Right cardiac atrium (tissue), 5 donors: ENCODE measurements around the gene DNAH7. TPM values are rescaled to one million over a fixed set of nuclear protein-coding genes. Genes with fewer than 3 reads are reported as not detected.

Source experiments
- polyA plus RNA-seq: library from polyadenylated mRNA; stranded (reverse); fragments of 200-250 nt; gene quantifications from one replicate; pipeline ENCODE4 v1.2.3, GENCODE V29; 2013
- total RNA-seq, 4 donors: library from RNA; stranded (reverse); fragmentation: NEBNext Ultra II Directional; extraction: Animal tissue kit (Norgen Biotek cat#: 25700); gene quantifications; one replicate each; pipeline ENCODE4 v1.2.1, GENCODE V29; 2021
- donor health status: healthy with polysubstance abuse.
- donor health status: DM: no; HTN: yes; CAD: no.
- donor health status: DM: no; HTN: no; CAD: no.
- donor health status: DM: no; HTN: yes; CAD: no; lungs with severe emphysema.
- donor health status: DM: yes; HTN: yes; CAD: no.

DNAH7 gene
- total and polyA plus RNA-seq, 5 donors: 0.16 to 0.77 (median 0.48) TPM

Other genes with a start within 250 kb of the DNAH7 start
- 1 to 10 TPM; 6.9 to 8.1 (median 7.2) TPM for gene STK17B, start 102.7 kb upstream of the DNAH7 start, total RNA-seq
- gene STK17B, start 102.7 kb upstream of the DNAH7 start, polyA plus RNA-seq: 3.7 TPM